ENCODE measurements around the gene PTPRK.

Gene PTPRK

DNA sequence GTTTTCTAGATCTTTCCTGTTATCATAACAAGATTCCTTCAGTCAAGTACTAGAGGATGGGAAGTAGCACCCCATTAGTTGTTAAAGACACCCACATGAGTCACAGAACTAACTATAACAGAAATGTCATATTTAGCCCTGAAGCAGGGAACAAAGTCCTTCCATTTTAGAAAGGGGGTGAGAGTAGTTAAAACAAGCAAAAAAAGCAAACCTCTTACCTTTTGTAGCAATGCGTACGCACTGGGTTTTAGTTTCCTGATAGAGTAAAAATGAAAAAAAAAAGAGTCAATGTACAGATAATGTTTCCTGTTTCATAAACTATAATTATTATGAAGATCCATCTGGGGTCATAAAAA is 455.9 kb downstream of the PTPRK start:
- DNase-seq (ENCODE audit: low read depth) = no peak
- no peak overlapping the region for H3K4me3 ChIP-seq (ENCODE audit: low read depth, low read length)
- TF ChIP-seq, protein P1, sequence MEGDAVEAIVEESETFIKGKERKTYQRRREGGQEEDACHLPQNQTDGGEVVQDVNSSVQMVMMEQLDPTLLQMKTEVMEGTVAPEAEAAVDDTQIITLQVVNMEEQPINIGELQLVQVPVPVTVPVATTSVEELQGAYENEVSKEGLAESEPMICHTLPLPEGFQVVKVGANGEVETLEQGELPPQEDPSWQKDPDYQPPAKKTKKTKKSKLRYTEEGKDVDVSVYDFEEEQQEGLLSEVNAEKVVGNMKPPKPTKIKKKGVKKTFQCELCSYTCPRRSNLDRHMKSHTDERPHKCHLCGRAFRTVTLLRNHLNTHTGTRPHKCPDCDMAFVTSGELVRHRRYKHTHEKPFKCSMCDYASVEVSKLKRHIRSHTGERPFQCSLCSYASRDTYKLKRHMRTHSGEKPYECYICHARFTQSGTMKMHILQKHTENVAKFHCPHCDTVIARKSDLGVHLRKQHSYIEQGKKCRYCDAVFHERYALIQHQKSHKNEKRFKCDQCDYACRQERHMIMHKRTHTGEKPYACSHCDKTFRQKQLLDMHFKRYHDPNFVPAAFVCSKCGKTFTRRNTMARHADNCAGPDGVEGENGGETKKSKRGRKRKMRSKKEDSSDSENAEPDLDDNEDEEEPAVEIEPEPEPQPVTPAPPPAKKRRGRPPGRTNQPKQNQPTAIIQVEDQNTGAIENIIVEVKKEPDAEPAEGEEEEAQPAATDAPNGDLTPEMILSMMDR (IDR thresholded peaks at IDR 0.05; ENCODE audit: control insufficient read depth, extremely low read depth, insufficient read depth) = no peak

DNA sequence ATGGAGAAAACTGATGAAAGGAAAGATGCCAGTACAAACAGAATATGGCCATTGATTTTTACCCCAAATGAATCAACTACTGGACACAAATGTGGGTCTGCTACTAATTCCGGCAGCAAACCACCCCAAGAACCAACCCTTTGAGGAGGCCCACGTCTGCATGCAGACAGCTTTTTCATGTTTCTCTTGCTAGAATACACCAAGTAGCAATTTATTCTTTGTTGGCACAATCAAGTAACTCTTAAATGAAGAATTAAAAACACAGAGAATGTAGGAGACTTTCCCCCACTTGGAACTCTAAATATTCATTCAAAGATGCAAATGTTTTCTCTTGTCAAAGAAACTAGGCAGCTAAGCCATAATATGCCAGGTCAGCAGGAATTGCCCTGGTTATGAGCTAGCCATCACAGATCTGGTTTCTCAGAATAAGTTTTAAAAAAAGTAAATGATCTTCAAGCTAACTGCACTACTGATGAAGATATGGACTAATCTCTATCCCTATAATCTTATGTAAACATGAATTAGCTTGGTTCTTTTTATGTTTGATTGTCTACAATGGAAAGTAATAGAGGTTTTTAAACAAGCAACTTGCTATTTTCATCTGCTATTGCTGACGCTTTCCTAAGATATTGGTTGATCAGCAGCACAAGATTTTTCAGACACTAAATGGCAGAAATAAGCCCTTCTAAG is 456.4 kb downstream of the PTPRK start:
- no peak for DNase-seq (ENCODE audit: low read depth)
- no peak overlapping the region for H3K4me3 ChIP-seq (ENCODE audit: low read depth, low read length)
- TF ChIP-seq, protein P1 (IDR thresholded peaks at IDR 0.05; ENCODE audit: control insufficient read depth, extremely low read depth, insufficient read depth) = no peak

DNA sequence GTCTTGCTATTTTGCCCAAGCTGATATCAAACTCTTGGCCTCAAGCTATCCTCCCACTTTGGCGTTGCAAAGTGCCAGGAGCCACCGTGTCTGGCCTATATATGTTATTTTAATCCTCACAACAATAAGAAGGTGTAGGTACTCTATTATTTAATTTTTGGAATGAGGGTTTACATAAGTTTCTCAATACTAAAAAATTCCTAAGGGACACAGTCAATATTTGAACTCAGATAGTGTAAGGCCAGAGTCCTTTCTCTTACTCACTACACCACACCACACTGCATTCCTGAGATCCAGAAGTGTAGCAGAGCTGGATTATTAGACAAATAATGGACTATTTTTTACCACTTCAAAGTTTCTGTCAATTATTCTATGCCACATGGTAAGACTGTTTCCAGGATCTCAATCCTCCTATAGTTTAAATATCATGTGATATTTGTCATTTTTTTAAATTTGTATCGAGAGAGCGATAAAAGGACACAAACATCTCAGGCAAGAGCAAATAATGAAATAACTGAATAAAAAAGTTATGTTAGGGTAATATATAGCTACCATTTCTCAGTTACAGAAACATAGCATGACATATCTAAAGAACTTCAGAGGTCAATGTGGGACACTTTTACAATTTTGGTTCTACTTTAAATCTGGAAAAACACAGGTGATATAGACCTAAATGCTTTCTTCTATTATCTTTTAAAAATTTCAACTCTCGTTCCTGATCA is 457.4 kb downstream of the PTPRK start:
- no peak for DNase-seq (ENCODE audit: low read depth)
- no peak overlapping the region for H3K4me3 ChIP-seq (ENCODE audit: low read depth, low read length)
- TF ChIP-seq, protein P1 (IDR thresholded peaks at IDR 0.05; ENCODE audit: control insufficient read depth, extremely low read depth, insufficient read depth) = no peak

DNA sequence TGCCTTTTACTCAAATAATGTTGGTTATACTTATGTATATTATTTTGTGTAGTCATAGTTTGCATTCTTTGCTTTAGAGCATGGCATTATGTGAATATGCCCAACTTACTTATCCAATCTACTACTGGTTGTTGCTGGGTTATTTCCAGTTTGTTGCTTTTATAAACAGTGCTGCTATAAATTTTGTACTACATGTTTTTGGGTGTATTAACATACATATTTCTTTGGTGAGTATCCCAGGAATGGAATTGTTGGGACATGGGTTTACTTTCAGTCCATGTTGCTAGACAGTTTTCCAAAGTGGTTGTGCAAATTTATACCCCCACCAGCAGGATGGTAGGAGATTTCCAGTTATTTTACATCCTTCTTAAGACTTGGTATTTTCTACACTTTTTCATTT is 462.5 kb downstream of the PTPRK start:
- H3K4me3 ChIP-seq (ENCODE audit: low read depth, low read length) = no peak overlapping the region
- no peak for DNase-seq (ENCODE audit: low read depth)
- TF ChIP-seq, protein P1 (IDR thresholded peaks at IDR 0.05; ENCODE audit: control insufficient read depth, extremely low read depth, insufficient read depth) = no peak

DNA sequence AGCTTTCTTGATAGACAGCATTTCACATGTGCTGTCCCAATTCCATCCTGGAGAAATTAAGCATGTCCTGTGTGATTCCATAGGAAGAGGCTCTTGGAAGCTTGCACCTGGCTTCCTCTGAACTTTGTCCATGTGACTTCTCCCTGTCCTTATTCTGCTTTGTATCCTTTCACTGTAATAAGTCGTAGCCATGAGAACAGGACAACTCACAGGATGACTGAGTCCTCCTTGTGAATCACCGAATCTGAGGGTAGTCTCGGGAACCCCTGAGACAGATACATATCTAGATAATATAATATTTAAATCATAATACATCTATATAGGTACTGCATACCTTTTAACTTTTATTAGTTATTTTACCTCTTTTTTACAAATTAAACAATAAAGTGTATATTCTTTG is 462.9 kb downstream of the PTPRK start:
- DNase-seq (ENCODE audit: low read depth) = no peak
- H3K4me3 ChIP-seq (ENCODE audit: low read depth, low read length) = no peak overlapping the region
- TF ChIP-seq, protein P1 (IDR thresholded peaks at IDR 0.05; ENCODE audit: control insufficient read depth, extremely low read depth, insufficient read depth) = no peak

DNA sequence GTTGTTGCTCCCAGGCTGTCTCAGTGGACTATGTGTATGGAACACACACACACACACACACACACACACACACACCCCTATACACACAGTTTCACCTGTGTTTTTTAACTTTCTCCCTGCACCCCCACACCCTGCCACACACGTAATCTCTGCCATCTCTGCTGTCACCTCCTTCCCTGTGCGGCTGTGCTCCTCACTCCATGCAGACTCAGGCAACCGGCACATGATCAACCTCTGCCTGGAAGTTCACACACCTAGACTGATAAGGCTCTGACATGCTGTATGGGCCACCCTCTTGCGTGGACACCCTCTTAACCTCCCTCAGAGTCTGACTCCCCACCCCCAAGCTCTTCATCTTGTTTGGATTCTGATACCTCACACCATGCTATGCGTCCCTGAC is 467.3 kb downstream of the PTPRK start:
- H3K4me3 ChIP-seq (ENCODE audit: low read depth, low read length) = no peak overlapping the region
- TF ChIP-seq, protein P1 (IDR thresholded peaks at IDR 0.05; ENCODE audit: control insufficient read depth, extremely low read depth, insufficient read depth) = no peak
- no peak for DNase-seq (ENCODE audit: low read depth)

All from LNCaP clone FGC (cell line).